SK-N-MC (cell line): ENCODE results near the gene BACH2.

ENCODE experiments used
- EZH2 ChIP-seq: fragments of 200-600 bp; sonication (generic); IDR thresholded peaks from one replicate; pipeline ENCODE4 v1.6.1; 2017; ENCODE audit warnings: antibody characterized with exemption
- POLR2AphosphoS5 ChIP-seq: IDR thresholded peaks from 2 replicates; pipeline ENCODE4 v1.6.1; 2012; ENCODE audit warnings: mild to moderate bottlenecking, low read depth, low read length, borderline replicate concordance

GRCh38 chr6:89952686-89953085 is 344.0 kb downstream of the BACH2 start:
- TF ChIP-seq POLR2AphosphoS5 (no peak), EZH2 (no peak)
